Cardiac muscle cell (in vitro differentiated cells and primary cell): ENCODE results near the gene NUDC. TPM values are rescaled to one million over a fixed set of nuclear protein-coding genes. Genes with fewer than 3 reads are reported as not detected.
A peak's percentile ranks its signal among the peaks of the same experiment; 100 is the strongest.

ENCODE experiments used
- DNase-seq, 2 donors: peaks; one replicate each; pipeline versions ENCODE4 v3.0.0 to v3.0.0-alpha.2; 2010 to 2017; ENCODE audit warnings: low read depth in 1 of 2, low spot score in 1 of 2
- H3K27ac ChIP-seq: fragments of 200-600 bp; sonication (generic); 2 replicates; pipeline ENCODE4 v1.5.1; 2016
- H3K27me3 ChIP-seq: fragments of 200-600 bp; sonication (generic); 2 replicates; pipeline ENCODE4 v1.6.0; 2016; ENCODE audit warnings: control low read depth
- H3K36me3 ChIP-seq: fragments of 200-600 bp; sonication (generic); 2 replicates; pipeline ENCODE4 v1.5.1; 2016; ENCODE audit warnings: control low read depth
- H3K4me1 ChIP-seq: fragments of 200-600 bp; sonication (generic); 2 replicates; pipeline ENCODE4 v1.8.1; 2017; ENCODE audit warnings: low read depth, mild to moderate bottlenecking, mixed run types
- H3K4me3 ChIP-seq: fragments of 200-600 bp; sonication (generic); 2 replicates; pipeline ENCODE4 v1.5.1; 2016; ENCODE audit warnings: mild to moderate bottlenecking
- H3K9me3 ChIP-seq: fragments of 200-600 bp; sonication (generic); 2 replicates; pipeline ENCODE4 v1.5.1; 2017; ENCODE audit warnings: low read depth, mild to moderate bottlenecking, control low read depth
- CTCF ChIP-seq: IDR thresholded peaks from 2 replicates; pipeline ENCODE4 v1.5.1; 2012; ENCODE audit warnings: low read depth, mild to moderate bottlenecking, low read length
- polyA plus RNA-seq: library from polyadenylated mRNA; unstranded; fragments of >200 nt; fragmentation: Nextera tagmentation; extraction: Ambion mirVana; gene quantifications from 2 replicates; pipeline ENCODE4 v1.2.1, GENCODE V29; 2016
- total RNA-seq: library from RNA; depleted of rRNA; stranded (reverse); fragments of >200 nt; gene quantifications from 2 replicates; pipeline ENCODE4 v1.2.3, GENCODE V29; 2016

NUDC gene
- total and polyA plus RNA-seq, 2 experiments from 2014 or later = 99.6 to 192 TPM

GRCh38 chr1:26913754-26914619, 7.6 kb upstream of the NUDC start, which contains the start of gene NR0B2:
Gene NR0B2, minus strand, starts transcription at chr1:26913975. Its CDS starts 35 bp downstream, at chr1:26913940.
- peak in 1 of 2 donors; percentile 65 for DNase-seq
- Histone ChIP-seq H3K27me3 (no peaks in the 10 kb centered on the region), H3K9me3 (no peaks in the 10 kb centered on the region), H3K27ac (peak within 1 kb of the TSS; percentile 84), H3K4me3 (no peak within 1 kb of the TSS), H3K36me3 (no peaks in the 10 kb centered on the region), H3K4me1 (peaks cover 17% of the 10 kb centered on the region)
- TF ChIP-seq CTCF = no peak

- H3K4me1 ChIP-seq = peaks cover 17% of the 10 kb centered on the region
- H3K4me3 ChIP-seq = no peak overlapping the region
- no peak for DNase-seq
- no peaks in the 10 kb centered on the region for H3K27me3 ChIP-seq
- TF ChIP-seq CTCF = no peak
- no peak overlapping the region for H3K27ac ChIP-seq
- no peaks in the 10 kb centered on the region for H3K9me3 ChIP-seq
- no peaks in the 10 kb centered on the region for H3K36me3 ChIP-seq
Observed at GRCh38 chr1:26915204-26915842, 6.2 kb upstream of the NUDC start.

- peaks cover 9% of the 10 kb centered on the region for H3K4me1 ChIP-seq
- H3K27me3 ChIP-seq = no peaks in the 10 kb centered on the region
- peak overlapping the region; percentile 45 for H3K4me3 ChIP-seq
- no peak for DNase-seq
- no peak overlapping the region for H3K27ac ChIP-seq
- H3K36me3 ChIP-seq = peaks cover 11% of the 10 kb centered on the region
- no peak for TF ChIP-seq CTCF
- no peaks in the 10 kb centered on the region for H3K9me3 ChIP-seq
Observed at GRCh38 chr1:26921126-26921539, 410 bp upstream of the NUDC start.

- no peaks in the 10 kb centered on the region for H3K9me3 ChIP-seq
- DNase-seq = no peak
- H3K4me1 ChIP-seq = peaks cover 9% of the 10 kb centered on the region
- peak overlapping the region; percentile 45 for H3K4me3 ChIP-seq
- peaks cover 19% of the 10 kb centered on the region for H3K36me3 ChIP-seq
- peak overlapping the region; percentile 74 for H3K27ac ChIP-seq
- no peak for TF ChIP-seq CTCF
- H3K27me3 ChIP-seq = no peaks in the 10 kb centered on the region
Observed at GRCh38 chr1:26922431-26922729, 837 bp downstream of the NUDC start.

- H3K9me3 ChIP-seq = no peaks in the 10 kb centered on the region
- peak overlapping the region; percentile 45 for H3K4me3 ChIP-seq
- no peaks in the 10 kb centered on the region for H3K27me3 ChIP-seq
- TF ChIP-seq CTCF = no peak
- H3K4me1 ChIP-seq = peaks cover 9% of the 10 kb centered on the region
- peaks cover 24% of the 10 kb centered on the region for H3K36me3 ChIP-seq
- DNase-seq = no peak
- H3K27ac ChIP-seq = no peak overlapping the region
Observed at GRCh38 chr1:26922901-26923300, 1.4 kb downstream of the NUDC start.
